Heart left ventricle (tissue), 16 donors: ENCODE results near the gene NDST1. TPM values are rescaled to one million over a fixed set of nuclear protein-coding genes. Genes with fewer than 3 reads are reported as not detected.

Source experiments
- ATAC-seq, 4 donors: fragments of 200-7000 bp; cut with Tn5 transposase; one replicate each; pipeline ENCODE4 v1.9.1; 2020 to 2022; ENCODE audit warnings: moderate library complexity in 4 of 4, mild to moderate bottlenecking in 3 of 4, moderate number of reproducible peaks in 1 of 4
- DNase-seq, 5 donors: peaks; one replicate each; pipeline ENCODE4 v3.0.0-alpha.2; 2020
- H3K27ac ChIP-seq, 12 donors: fragments of 200-600 bp; sonication (generic) in 4 of 12; one replicate each; pipeline versions ENCODE4 v1.5.0 to v1.8.0; 2016 to 2022; ENCODE audit warnings: mild to moderate bottlenecking in 2 of 12
- H3K27me3 ChIP-seq, 9 donors: fragments of 200-600 bp; sonication (generic) in 2 of 9; one replicate each; pipeline versions ENCODE4 v1.5.1 to v1.8.0; 2016 to 2022; ENCODE audit warnings: mild to moderate bottlenecking in 3 of 9
- H3K36me3 ChIP-seq, 9 donors: fragments of 200-600 bp; sonication (generic) in 2 of 9; one replicate each; pipeline versions ENCODE4 v1.5.0 to v1.8.0; 2018 to 2022; ENCODE audit warnings: mild to moderate bottlenecking in 2 of 9
- H3K4me1 ChIP-seq, 12 donors: fragments of 200-600 bp; sonication (generic) in 4 of 12; one replicate each; pipeline versions ENCODE4 v1.5.0 to v1.8.0; 2016 to 2022; ENCODE audit warnings: mild to moderate bottlenecking in 3 of 12
- H3K4me3 ChIP-seq, 12 donors: fragments of 200-600 bp; sonication (generic) in 4 of 12; one replicate each; pipeline versions ENCODE4 v1.5.0 to v1.8.0; 2017 to 2022; ENCODE audit warnings: mild to moderate bottlenecking in 9 of 12, moderate library complexity in 4 of 12
- H3K9me3 ChIP-seq, 12 donors: fragments of 200-600 bp; sonication (generic) in 4 of 12; one replicate each; pipeline versions ENCODE4 v1.5.0 to v1.8.0; 2016 to 2022; ENCODE audit warnings: mild to moderate bottlenecking in 1 of 12
- POLR2A ChIP-seq, 2 donors: fragments of 450-650 bp; IDR thresholded peaks; one replicate each; pipeline ENCODE4 v1.6.1; 2017; ENCODE audit warnings: antibody characterized with exemption in 2 of 2, mild to moderate bottlenecking in 2 of 2, moderate library complexity in 2 of 2
- WGBS, 4 donors: extraction: QIAGEN DNeasy Blood & Tissue Kit in 2 of 4; methylation state at CpG; one replicate each; pipeline versions ENCODE4 v1.1.5 to v1.1.7; 2013 to 2018; 5-methylcytosine and 5-hydroxymethylcytosine counted together
- intact Hi-C, 10 donors: fragments of 100-400 bp; cut with DNase I; formaldehyde crosslinking; loops; one replicate each; pipeline versions ENCODE4 v1.11.1 to v1.14.2; 2022
- polyA plus RNA-seq, 2 donors: library from polyadenylated mRNA; stranded (reverse); fragments of 200-250 nt; gene quantifications; one replicate each; pipeline ENCODE4 v1.2.3, GENCODE V29; 2013
- total RNA-seq, 9 donors: library from RNA; depleted of rRNA in 2 of 9; stranded (reverse); fragments of >200 nt in 2 of 9; fragmentation: NEBNext Ultra II Directional in 3 of 9; extraction: Animal tissue kit (Norgen Biotek cat#: 25700) in 3 of 9; gene quantifications; one replicate each; pipeline versions ENCODE4 v1.1.0 to v1.2.4, GENCODE V29; 2016 to 2023
- TF ChIP-seq, protein P1 (sequence below), 12 donors: fragments of 200-600 bp; sonication (generic) in 4 of 12; IDR thresholded peaks; one replicate each; pipeline versions ENCODE4 v1.5.0 to v1.8.0; 2018 to 2022; ENCODE audit warnings: antibody characterized with exemption in 12 of 12, mild to moderate bottlenecking in 5 of 12
- donor health status: ischemic (EF 13 %, LVEDD 7.1; RV severe dilation, severe dysfunction).
- donor health status: healthy with polysubstance abuse.
- donor health status: DM: no; HTN: yes; CAD: no.
- donor health status: DM: no; HTN: no; CAD: no.
- donor health status: ischemic (EF 25% LVEDD 6.9; RV normal size, moderate dysfunction).
- donor health status: ischemic (EF 25% LVEDD 5.7; RV mildly dilated, moderate dysfunction).
- donor health status: healthy.
- donor health status: DM: yes; HTN: yes; CAD: no.
- donor health status: ischemic (EF 35%, LVEDD 5.7; RV mildly dilated, moderate dysfunction).
- donor health status: nonischemic (EF 11% LVEDD 7.7; RV severe dilation, severe dysfunction).
- donor health status: DM: yes; HTN: yes; CAD: no.
- donor health status: PGD.
- donor health status: ischemic (EF 29% LVEDD 5.4; RV normal size, mild dysfunction).
- donor health status: nonischemic (EF 23%, LVEDD 6.1; RV moderate dilation, normal function).

Gene NDST1
- total and polyA plus RNA-seq, 11 donors = 32.1 to 156 (median 68.5) TPM

DNA sequence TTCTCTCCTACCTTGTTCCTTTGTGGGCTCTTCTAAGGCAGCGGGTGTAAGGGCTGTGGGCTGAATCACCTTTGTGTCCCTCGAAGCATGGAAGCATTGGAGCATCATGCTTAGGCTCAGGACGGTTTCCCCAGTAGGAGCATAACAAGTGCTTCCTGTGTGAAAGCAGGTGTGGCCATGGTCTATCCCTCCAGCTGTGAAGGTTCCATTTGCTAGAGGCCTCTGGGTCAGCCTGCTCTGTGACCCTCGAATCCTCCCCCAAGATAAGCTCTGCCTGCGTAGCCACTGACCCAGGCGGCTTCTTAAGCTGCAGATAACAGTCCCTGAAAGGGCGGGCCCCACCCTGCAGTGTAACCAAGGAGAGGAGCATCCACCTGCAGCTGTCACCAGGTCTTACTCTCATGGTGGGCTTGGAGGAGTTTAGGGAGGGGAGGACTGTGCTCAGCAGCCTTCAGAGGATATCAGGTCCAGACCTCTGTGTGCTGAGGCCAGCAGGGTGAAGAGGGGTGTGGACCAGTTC lies 8.4 kb upstream of the NDST1 start:
- Histone ChIP-seq H3K27ac (peak overlapping the region in 11 of 12 donors; percentile 41 to 86 (median 82)), H3K4me3 (no peak overlapping the region), H3K4me1 (peaks cover 32 to 90% (median 84%) of the 10 kb centered on the region in 12 donors), H3K36me3 (peaks cover 0 to 9% (median 0%) of the 10 kb centered on the region in 9 donors), H3K9me3 (no peaks in the 10 kb centered on the region), H3K27me3 (no peaks in the 10 kb centered on the region)
- ATAC-seq = no peak
- 55 to 72% (median 62%) methylated on average over 3 to 7 of the region's 7 CpGs for WGBS, 4 donors
- intact Hi-C loops = loop anchor here in 1 of 10 donors (5.0 kb wide), 1 partner anchor 37 kb away; no protein-coding TSS in a partner anchor
- DNase-seq = no peak
- no peak for TF ChIP-seq POLR2A (IDR thresholded peaks at IDR 0.05)
- TF ChIP-seq, protein P1, sequence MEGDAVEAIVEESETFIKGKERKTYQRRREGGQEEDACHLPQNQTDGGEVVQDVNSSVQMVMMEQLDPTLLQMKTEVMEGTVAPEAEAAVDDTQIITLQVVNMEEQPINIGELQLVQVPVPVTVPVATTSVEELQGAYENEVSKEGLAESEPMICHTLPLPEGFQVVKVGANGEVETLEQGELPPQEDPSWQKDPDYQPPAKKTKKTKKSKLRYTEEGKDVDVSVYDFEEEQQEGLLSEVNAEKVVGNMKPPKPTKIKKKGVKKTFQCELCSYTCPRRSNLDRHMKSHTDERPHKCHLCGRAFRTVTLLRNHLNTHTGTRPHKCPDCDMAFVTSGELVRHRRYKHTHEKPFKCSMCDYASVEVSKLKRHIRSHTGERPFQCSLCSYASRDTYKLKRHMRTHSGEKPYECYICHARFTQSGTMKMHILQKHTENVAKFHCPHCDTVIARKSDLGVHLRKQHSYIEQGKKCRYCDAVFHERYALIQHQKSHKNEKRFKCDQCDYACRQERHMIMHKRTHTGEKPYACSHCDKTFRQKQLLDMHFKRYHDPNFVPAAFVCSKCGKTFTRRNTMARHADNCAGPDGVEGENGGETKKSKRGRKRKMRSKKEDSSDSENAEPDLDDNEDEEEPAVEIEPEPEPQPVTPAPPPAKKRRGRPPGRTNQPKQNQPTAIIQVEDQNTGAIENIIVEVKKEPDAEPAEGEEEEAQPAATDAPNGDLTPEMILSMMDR (IDR thresholded peaks at IDR 0.05) = no peak

DNA sequence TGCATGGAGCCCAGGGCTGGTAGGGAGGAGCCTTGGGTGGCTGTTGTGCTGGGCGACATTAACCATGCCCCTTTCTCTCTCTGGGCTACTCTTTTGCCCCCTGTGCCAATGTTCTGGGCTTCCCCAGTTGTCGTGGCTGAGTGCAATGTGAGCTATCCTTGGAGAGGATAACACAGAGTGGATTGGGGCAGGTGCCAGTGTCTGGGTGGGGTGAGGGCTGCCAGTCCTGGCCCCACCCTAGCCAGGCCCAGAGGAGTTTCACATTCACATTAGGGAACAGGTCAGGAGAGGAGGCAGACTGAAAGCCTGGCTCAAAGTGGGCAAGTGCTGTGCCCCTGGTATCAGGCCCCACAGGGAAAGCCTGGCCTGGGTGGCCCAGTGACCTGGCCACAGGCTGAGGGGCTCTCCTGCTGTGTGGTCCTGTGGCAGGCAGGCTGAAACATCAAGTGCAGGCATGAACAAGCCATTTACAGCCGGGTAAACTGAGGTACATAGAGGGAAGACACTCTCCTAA lies 7.5 kb upstream of the NDST1 start:
- TF ChIP-seq, protein P1 (IDR thresholded peaks at IDR 0.05) = no peak
- TF ChIP-seq POLR2A (IDR thresholded peaks at IDR 0.05) = no peak
- Histone ChIP-seq H3K9me3 (no peaks in the 10 kb centered on the region), H3K4me1 (peaks cover 35 to 97% (median 92%) of the 10 kb centered on the region in 12 donors), H3K4me3 (no peak overlapping the region), H3K27ac (peak overlapping the region; percentile 41 to 86 (median 82)), H3K27me3 (no peaks in the 10 kb centered on the region), H3K36me3 (peaks cover 0 to 4% (median 0%) of the 10 kb centered on the region in 9 donors)
- ATAC-seq (peak; percentile 62 to 75 (median 71)), DNase-seq (peak in 4 of 5 donors; percentile 73 to 88 (median 79))
- 46 to 66% (median 52%) methylated on average over 2 to 3 of the region's 3 CpGs for WGBS, 4 donors
- intact Hi-C loops = no loop called here

DNA sequence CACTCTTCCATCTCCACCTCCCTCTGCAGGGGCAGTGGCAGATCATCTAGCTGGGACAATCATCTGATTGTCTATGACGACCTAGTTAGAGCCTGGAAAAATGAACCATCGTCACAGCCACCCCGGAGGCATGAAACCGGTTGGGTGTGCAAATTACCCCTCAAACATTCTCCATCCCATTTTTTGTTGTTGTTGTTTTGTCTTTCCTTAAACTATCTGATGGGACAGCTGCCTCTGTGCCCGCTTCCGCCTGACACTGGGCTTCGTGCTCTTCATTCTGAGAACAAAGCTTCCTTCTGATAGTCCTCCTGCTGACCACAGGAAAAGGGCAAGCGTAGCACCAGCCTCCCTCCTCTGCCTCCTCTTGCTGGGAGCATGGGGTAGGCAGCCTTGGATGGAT lies 7.0 kb upstream of the NDST1 start:
- H3K4me3 ChIP-seq = no peak overlapping the region
- WGBS, 4 donors = 57 to 69% (median 66%) methylated on average over 8 of the region's 8 CpGs
- DNase-seq (no peak), ATAC-seq (no peak)
- H3K9me3 ChIP-seq = no peaks in the 10 kb centered on the region
- H3K4me1 ChIP-seq = peaks cover 35 to 100% (median 97%) of the 10 kb centered on the region in 12 donors
- peaks cover 0 to 3% (median 0%) of the 10 kb centered on the region in 9 donors for H3K36me3 ChIP-seq
- TF ChIP-seq POLR2A (IDR thresholded peaks at IDR 0.05) = no peak
- TF ChIP-seq, protein P1 (IDR thresholded peaks at IDR 0.05) = no peak
- peak overlapping the region; percentile 41 to 86 (median 82) for H3K27ac ChIP-seq
- intact Hi-C loops = no loop called here
- H3K27me3 ChIP-seq = no peaks in the 10 kb centered on the region

DNA sequence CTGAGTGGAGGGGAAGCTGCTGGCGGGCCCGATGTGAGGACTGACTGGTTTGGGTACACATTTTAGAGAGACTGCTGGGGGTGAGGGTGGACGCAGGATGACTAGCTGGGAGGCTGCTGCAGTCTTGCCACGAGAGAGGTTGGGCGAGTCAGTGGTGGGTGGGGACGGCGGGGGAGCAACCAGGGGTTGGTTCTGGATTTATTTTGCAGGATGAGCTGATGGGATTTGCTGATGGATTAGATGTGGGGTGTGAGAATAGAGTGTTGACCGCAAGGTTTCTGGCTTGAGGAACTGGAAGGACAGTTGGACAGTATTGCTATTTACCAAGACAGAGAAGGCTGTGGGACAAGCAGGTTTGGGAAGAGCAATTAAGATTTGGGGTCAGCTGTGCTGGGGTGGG lies 5.8 kb upstream of the NDST1 start:
- TF ChIP-seq POLR2A (IDR thresholded peaks at IDR 0.05) = no peak
- TF ChIP-seq, protein P1 (IDR thresholded peaks at IDR 0.05) = no peak
- WGBS, 4 donors = 62 to 80% (median 72%) methylated on average over 8 of the region's 8 CpGs
- Histone ChIP-seq H3K27ac (peak overlapping the region in 9 of 12 donors; percentile 37 to 86 (median 81)), H3K36me3 (peaks cover 0 to 3% (median 0%) of the 10 kb centered on the region in 9 donors), H3K27me3 (no peaks in the 10 kb centered on the region), H3K9me3 (no peaks in the 10 kb centered on the region), H3K4me1 (peaks cover 38 to 100% (median 98%) of the 10 kb centered on the region in 12 donors), H3K4me3 (no peak overlapping the region)
- no peak for ATAC-seq
- intact Hi-C loops = no loop called here
- DNase-seq = no peak
